Activated CD4-positive, alpha-beta T cell treated with anti-CD3 and anti-CD28 coated beads for 1 hour (primary cell): ENCODE results near the gene KANK2.
"Not testable (repeated sequence)": the region's sequence is repeated elsewhere in the genome, so short reads cannot be mapped to it uniquely, and the experiment has no call there.

Experiments
- DNase-seq: peaks from one replicate; pipeline ENCODE4 v3.0.0-alpha.2; 2020

KANK2 gene

DNA sequence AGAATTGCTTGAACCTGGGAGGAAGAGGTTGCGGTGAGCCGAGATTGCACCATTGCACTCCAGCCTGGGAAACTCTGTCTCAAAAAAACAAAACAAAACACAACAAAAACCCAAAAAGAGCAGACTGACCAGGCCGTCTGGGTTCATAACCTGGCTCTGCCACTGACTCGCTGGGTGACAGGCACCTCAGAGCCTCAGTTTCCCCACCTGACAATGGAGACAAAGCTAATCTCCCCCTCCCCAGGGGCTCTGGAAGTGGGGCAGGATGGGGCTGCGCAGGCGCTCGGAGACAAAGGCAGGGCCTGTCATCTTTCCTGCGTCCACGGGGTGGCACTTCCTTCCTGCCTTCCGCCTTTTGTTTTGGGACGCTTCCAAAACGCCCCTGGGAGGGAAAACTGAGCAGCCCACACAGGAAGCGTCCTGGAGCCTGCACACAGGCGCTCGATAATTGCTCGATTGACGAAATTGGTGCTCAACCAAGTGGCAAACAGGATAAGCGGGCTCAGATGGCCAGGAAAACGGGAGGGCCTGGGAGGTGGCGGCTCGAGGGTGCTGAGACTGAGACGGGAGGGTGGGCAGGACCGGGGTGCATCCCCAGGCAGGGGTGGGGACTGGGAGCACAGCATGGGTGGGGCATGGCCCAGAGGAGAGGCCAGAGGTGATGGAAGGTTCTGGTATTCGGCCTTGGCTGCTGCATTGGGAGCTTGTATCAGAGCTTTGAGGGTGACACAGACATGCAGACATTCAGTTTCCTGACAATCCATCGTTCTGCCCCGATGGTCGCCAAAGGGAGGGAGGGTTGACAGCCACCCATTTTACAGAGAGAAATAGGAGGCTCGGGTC, 59.6 kb downstream of the KANK2 start:
- peak; percentile 22 for DNase-seq

DNA sequence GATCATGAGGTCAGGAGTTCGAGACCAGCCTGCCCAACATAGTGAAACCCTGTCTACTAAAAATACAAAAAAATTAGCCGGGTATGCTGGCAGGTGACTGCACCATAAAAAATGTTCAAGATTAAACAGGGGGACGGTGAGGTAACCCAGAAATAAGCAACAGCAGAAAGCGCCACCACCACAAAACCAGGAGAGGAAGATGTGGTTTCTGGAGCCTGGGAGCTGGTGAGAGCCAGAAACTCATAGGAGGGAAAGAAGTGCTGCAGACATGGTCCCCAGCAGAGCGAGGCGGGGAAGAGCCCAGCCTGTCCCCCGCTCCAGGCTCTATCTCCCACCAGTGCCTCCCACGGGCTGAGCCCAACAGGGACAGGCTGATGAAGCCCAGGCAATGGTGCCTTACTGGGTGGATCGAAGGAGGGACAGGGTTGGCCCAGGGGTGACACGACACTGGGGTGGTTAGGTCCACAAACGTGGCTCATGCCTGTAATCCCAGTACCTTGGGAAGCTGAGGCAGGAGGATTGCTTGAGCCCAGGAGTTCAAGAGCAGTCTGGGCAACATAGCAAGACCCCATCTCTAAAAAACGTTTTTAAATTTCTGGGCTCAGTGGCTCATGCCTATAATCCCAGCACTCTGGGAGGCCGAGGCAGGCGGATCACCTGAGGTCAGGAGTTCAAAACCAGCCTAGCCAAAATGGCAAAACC, 60.8 kb downstream of the KANK2 start:
- DNase-seq = no peak

DNA sequence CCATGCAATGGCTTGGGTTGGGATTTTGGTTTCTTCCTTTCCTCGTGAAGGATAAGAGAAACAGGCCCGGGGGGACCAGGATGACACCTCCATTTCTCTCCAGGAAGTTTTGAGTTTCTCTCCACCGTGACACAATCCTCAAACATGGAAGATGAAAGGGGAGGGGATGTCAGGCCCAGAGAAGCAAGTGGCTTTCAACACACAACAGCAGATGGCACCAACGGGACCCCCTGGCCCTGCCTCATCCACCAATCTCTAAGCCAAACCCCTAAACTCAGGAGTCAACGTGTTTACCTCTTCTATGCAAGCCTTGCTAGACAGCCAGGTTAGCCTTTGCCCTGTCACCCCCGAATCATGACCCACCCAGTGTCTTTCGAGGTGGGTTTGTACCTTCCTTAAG, 65.9 kb downstream of the KANK2 start:
- no peak for DNase-seq

DNA sequence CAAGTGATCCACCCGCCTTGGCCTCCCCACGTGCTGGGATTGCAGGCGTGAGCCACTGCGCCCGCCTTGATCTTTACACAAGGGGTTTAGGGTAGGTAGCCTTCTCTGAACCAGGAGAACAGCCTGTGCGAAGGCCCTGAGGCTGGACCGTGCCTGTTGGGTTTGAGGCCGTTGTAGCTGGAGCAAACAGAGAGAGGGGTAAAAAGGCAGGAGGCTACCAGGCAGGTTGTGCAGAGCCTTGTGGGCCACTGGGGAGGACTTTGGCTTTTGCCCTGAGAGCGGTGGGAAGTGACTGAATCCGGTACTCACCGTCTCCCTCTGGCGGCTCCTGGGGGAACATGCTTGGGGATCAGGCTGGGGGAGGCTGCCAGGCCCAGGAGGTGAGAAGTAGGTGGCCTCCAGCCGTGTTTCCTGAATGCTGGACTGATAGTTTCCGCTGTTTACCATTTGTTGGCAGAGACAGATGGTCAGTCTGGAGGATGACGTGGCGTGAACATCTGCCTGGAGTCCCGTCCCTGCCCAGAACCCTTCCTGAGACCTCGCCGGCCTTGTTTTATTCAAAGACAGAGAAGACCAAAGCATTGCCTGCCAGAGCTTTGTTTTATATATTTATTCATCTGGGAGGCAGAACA, 66.4 kb downstream of the KANK2 start:
- peak; percentile 53 for DNase-seq

DNA sequence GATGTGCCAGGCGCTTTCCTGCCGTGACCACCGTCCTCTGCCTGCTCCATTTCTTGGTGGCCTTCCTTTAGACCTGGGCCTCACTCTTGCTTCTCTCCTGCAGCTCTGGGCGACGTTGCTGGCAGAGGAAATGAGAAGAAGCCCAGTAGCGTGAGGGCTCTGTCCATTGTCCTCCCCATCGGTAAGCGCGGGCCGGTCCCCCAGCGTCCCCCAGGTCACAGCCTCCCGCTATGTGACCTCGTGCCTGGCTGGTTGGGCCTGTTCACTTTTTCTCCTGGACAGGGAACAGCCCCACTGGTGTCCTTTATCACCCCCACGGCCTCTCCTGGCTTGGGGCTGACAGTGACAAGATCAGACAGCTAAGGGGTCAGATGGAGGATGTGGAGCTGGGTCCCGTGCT, 69.4 kb downstream of the KANK2 start:
- no peak for DNase-seq

DNA sequence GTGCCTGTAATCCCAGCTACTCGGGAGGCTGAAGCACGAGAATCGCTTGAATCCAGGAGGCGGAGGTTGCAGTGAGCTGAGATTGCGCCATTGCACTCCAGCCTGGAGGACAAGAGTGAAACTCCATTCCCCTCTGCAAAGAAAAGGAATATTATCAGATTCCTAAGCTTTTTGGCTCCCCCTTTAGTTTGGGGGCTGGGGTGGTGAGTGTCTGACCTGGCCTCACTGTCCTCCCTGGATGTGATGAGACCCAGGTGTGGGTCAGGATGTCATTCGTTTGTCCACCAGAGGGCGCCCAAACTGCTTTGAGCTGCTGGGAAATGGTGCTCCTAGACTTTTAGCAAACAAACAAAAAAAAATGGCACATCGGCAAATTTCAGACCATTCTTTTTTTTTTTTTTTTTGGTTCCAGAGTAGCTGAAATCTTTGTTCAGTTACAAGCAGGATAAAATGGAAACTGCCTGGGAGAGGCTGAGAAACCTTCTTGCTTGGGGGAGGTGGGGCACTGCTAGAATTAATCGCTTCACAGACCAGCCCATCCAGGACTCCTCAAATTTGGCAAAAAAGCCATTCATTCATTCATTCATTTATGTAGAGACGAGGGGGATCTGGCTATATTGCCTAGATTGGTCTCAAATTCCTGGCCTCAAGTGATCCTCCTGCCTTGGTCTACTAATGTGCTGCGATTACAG, 71.2 kb downstream of the KANK2 start:
- DNase-seq = peak; percentile 58

DNA sequence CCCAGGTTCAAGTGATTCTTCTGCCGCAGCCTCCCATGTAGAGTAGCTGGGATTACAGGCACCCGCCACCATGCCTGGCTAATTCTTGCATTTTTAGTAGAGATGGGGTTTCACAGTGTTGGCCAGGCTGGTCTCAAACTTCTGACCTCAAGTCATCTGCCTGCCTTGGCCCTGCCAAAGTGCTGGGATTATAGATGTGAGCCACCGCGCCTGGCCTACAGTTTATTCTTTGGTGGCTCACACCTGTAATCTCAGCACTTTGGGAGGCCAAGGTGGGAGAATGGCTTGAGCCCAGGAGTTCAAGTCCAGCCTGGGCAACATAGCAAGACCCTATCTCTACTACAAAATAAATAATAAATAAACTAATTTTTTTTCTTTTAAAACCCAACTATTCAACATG, 73.2 kb downstream of the KANK2 start:
- not testable (repeated sequence) for DNase-seq

DNA sequence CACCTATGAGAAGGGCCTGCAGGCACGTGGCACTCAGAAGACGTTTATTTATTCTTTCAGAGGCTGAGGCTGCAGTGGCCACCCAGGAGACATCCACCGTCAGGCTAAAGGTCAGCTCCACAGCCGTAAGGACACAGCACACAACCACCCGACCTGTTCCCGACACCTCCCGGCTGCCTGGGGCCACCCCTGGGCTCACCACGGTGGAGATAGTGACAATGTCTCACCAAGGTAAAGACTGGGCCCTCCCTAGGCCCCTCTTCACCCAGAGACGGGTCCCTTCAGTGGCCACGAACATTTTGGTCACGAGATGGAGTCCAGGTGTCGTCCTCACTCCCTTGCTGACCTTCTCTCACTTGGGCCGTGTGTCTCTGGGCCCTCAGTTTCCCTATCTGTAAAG, 74.2 kb downstream of the KANK2 start:
- DNase-seq = no peak

DNA sequence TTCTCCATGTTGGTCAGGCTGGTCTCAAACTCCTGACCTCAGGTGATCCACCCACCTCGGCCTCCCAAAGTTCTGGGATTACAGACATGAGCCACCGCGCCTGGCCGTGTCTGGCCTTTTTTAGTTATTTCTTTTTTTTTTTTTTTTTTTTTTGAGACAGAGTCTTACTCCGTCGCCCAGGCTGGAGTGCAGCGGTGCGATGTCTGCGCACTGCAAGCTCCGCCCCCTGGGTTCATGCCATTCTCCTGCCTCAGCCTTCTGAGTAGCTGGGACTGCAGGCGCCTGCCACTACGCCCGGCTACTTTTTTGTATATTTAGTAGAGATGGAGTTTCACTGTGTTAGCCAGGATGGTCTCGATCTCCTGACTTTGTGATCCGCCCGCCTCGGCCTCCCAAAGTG, 75.4 kb downstream of the KANK2 start:
- DNase-seq = not testable (repeated sequence)

DNA sequence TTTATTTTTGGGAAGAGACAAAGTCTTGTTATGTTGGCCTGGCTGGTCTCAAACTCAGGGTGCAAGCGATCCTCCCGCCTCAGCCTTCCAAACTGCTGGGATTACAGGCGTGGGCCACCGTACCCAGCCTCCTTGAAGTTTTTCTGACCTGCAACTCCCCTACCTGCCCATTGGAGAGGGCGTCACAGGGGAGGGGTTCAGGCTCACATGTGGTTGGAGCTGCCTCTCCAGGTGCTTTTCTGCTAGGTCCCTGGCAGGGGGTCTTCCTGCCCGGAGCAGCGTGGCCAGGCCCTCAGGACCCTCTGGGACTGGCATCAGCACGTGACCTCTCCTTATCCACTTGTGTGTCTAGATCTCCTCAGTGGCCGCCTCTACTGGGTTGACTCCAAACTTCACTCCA, 80.8 kb downstream of the KANK2 start:
- DNase-seq = no peak

DNA sequence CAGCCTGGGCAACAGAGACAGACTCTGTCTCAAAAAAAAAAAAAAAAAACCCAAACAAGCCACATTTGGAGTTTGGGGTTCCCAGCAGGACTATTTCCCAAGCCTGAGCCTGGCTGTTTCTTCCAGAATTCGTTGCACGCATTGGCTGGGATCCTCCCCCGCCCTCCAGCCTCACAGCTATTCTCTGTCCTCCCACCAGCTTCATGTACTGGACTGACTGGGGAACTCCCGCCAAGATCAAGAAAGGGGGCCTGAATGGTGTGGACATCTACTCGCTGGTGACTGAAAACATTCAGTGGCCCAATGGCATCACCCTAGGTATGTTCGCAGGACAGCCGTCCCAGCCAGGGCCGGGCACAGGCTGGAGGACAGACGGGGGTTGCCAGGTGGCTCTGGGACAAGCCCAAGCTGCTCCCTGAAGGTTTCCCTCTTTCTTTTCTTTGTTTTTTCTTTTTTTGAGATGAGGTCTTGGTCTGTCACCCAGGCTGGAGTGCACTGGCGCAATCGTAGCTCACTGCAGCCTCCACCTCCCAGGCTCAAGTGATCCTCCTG, 81.4 kb downstream of the KANK2 start:
- DNase-seq = no peak

DNA sequence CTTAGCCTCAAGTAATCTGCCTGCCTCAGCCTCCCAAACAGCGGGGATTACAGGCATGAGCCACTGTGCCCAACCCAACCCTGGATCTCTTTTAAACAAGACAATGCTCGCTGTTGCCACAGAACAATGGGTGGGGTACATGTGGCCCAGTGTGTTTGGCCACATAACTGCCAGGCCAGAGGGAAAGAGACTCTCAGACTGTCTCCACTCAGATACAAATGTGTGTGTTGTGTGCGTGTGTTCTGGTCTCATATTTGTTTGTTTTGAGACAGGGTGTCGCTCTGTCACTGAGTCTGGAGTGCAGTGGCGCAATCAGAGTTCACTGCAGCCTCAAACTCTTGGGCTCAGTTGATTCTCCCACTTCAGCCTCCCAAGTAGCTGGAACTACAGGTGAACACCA, 82.3 kb downstream of the KANK2 start:
- no peak for DNase-seq
